ENCODE measurements around the gene CACNB2. TPM values are rescaled to one million over a fixed set of nuclear protein-coding genes. Genes with fewer than 3 reads are reported as not detected.
"Not testable (repeated sequence)": the region's sequence is repeated elsewhere in the genome, so short reads cannot be mapped to it uniquely, and the experiment has no call there.

CACNB2 gene
- total RNA-seq, 4 donors from 2014 or later, result 11.6 to 13.8 (median 12.1) TPM

- WGBS, result 94% methylated on average over 5 of the region's 5 CpGs
- TF ChIP-seq CTCF (IDR thresholded peaks at IDR 0.05) (no peak), POLR2AphosphoS5 (IDR thresholded peaks at IDR 0.05) (no peak), EP300 (IDR thresholded peaks at IDR 0.05) (no peak), POLR2A (IDR thresholded peaks at IDR 0.05) (no peak)
- Histone ChIP-seq H3K36me3 (no peaks in the 10 kb centered on the region), H3K4me1 (no peaks in the 10 kb centered on the region), H3K27me3 (no peaks in the 10 kb centered on the region), H3K4me3 (no peak overlapping the region), H3K27ac (no peak overlapping the region), H3K9me3 (no peaks in the 10 kb centered on the region)
- DNase-seq (ENCODE audit: low spot score in 2 of 2), result no peak
Measured at GRCh38 chr10:18205098-18205834, 65.0 kb downstream of the CACNB2 start.

GRCh38 chr10:18208186-18208585 is 68.0 kb downstream of the CACNB2 start:
- H3K36me3 ChIP-seq; H3K4me1 ChIP-seq; DNase-seq (ENCODE audit: low spot score in 2 of 2); H3K9me3 ChIP-seq; H3K4me3 ChIP-seq; H3K27ac ChIP-seq; H3K27me3 ChIP-seq: not testable (repeated sequence)
- WGBS, result 96% methylated on average over 3 of the region's 3 CpGs

- H3K4me1 ChIP-seq, result no peaks in the 10 kb centered on the region
- H3K27me3 ChIP-seq, result no peaks in the 10 kb centered on the region
- no peak overlapping the region for H3K4me3 ChIP-seq
- no peaks in the 10 kb centered on the region for H3K36me3 ChIP-seq
- no peaks in the 10 kb centered on the region for H3K9me3 ChIP-seq
- 62% methylated on average over 2 of the region's 2 CpGs for WGBS
- TF ChIP-seq CTCF (IDR thresholded peaks at IDR 0.05) (no peak), POLR2A (IDR thresholded peaks at IDR 0.05) (no peak), EP300 (IDR thresholded peaks at IDR 0.05) (no peak), POLR2AphosphoS5 (IDR thresholded peaks at IDR 0.05) (no peak)
- H3K27ac ChIP-seq, result no peak overlapping the region
- DNase-seq (ENCODE audit: low spot score in 2 of 2), result no peak
Measured at GRCh38 chr10:18209241-18209640, 69.0 kb downstream of the CACNB2 start.

GRCh38 chr10:18210711-18211110 is 70.5 kb downstream of the CACNB2 start:
- H3K4me1 ChIP-seq, result no peaks in the 10 kb centered on the region
- no peaks in the 10 kb centered on the region for H3K36me3 ChIP-seq
- H3K27me3 ChIP-seq, result no peaks in the 10 kb centered on the region
- DNase-seq (ENCODE audit: low spot score in 2 of 2), result no peak
- H3K9me3 ChIP-seq, result no peaks in the 10 kb centered on the region
- no peak for TF ChIP-seq CTCF (IDR thresholded peaks at IDR 0.05)
- no peak for TF ChIP-seq EP300 (IDR thresholded peaks at IDR 0.05)
- no peak for TF ChIP-seq POLR2AphosphoS5 (IDR thresholded peaks at IDR 0.05)
- TF ChIP-seq POLR2A (IDR thresholded peaks at IDR 0.05), result no peak
- no peak overlapping the region for H3K27ac ChIP-seq
- no peak overlapping the region for H3K4me3 ChIP-seq
- 74% methylated on average over 2 of the region's 2 CpGs for WGBS

- DNase-seq (ENCODE audit: low spot score in 2 of 2), result no peak
- no peaks in the 10 kb centered on the region for H3K27me3 ChIP-seq
- 60% methylated on average over 4 of the region's 4 CpGs for WGBS
- no peak overlapping the region for H3K27ac ChIP-seq
- H3K4me3 ChIP-seq, result no peak overlapping the region
- H3K9me3 ChIP-seq, result no peaks in the 10 kb centered on the region
- H3K36me3 ChIP-seq, result no peaks in the 10 kb centered on the region
- H3K4me1 ChIP-seq, result no peaks in the 10 kb centered on the region
- TF ChIP-seq CTCF (IDR thresholded peaks at IDR 0.05), result no peak
- TF ChIP-seq EP300 (IDR thresholded peaks at IDR 0.05), result no peak
- TF ChIP-seq POLR2A (IDR thresholded peaks at IDR 0.05), result no peak
- no peak for TF ChIP-seq POLR2AphosphoS5 (IDR thresholded peaks at IDR 0.05)
Measured at GRCh38 chr10:18211862-18212261, 71.6 kb downstream of the CACNB2 start.

GRCh38 chr10:18213271-18213670 is 73.0 kb downstream of the CACNB2 start:
- DNase-seq (ENCODE audit: low spot score in 2 of 2), result no peak
- WGBS, result 73% methylated on average over 4 of the region's 4 CpGs
- Histone ChIP-seq H3K4me3 (no peak overlapping the region), H3K27me3 (no peaks in the 10 kb centered on the region), H3K4me1 (no peaks in the 10 kb centered on the region), H3K27ac (no peak overlapping the region), H3K9me3 (no peaks in the 10 kb centered on the region), H3K36me3 (no peaks in the 10 kb centered on the region)
- TF ChIP-seq CTCF (IDR thresholded peaks at IDR 0.05) (no peak), EP300 (IDR thresholded peaks at IDR 0.05) (no peak), POLR2A (IDR thresholded peaks at IDR 0.05) (no peak), POLR2AphosphoS5 (IDR thresholded peaks at IDR 0.05) (no peak)
